Glutamatergic neuron (in vitro differentiated cells): ENCODE results near the gene SLC15A2. TPM values are rescaled to one million over a fixed set of nuclear protein-coding genes. Genes with fewer than 3 reads are reported as not detected.

Source experiments
- DNase-seq: peaks from one replicate; pipeline ENCODE4 v3.0.0; 2022
- H3K27ac Mint-ChIP-seq: one replicate; pipeline ENCODE4 v1.8.0; 2020; ENCODE audit warnings: mild to moderate bottlenecking, mixed read lengths, inconsistent platforms; ENCODE audit not compliant: unreplicated experiment
- H3K27me3 Mint-ChIP-seq: one replicate; pipeline ENCODE4 v1.8.0; 2020; ENCODE audit warnings: mild to moderate bottlenecking, moderate library complexity, mixed read lengths, inconsistent platforms; ENCODE audit not compliant: unreplicated experiment
- H3K36me3 Mint-ChIP-seq: one replicate; pipeline ENCODE4 v1.8.0; 2020; ENCODE audit warnings: mild to moderate bottlenecking, mixed read lengths, inconsistent platforms; ENCODE audit not compliant: unreplicated experiment
- H3K4me1 Mint-ChIP-seq: one replicate; pipeline ENCODE4 v1.8.0; 2020; ENCODE audit warnings: mild to moderate bottlenecking, low read depth, mixed read lengths, inconsistent platforms; ENCODE audit not compliant: unreplicated experiment
- H3K4me3 Mint-ChIP-seq: one replicate; pipeline ENCODE4 v1.8.0; 2020; ENCODE audit warnings: mild to moderate bottlenecking, mixed read lengths, inconsistent platforms; ENCODE audit not compliant: unreplicated experiment
- H3K9me3 Mint-ChIP-seq: one replicate; pipeline ENCODE4 v1.8.0; 2020; ENCODE audit warnings: mild to moderate bottlenecking, moderate library complexity, mixed read lengths, inconsistent platforms; ENCODE audit not compliant: unreplicated experiment
- total RNA-seq: library from RNA; stranded (reverse); fragmentation: NEBNext Ultra II Directional; extraction: Animal tissue kit (Norgen Biotek cat#: 25700); gene quantifications from one replicate; pipeline ENCODE4 v1.2.1, GENCODE V29; 2021; ENCODE audit not compliant: unreplicated experiment
- TF ChIP-seq, protein P1 (sequence below): fragments of 200-600 bp; sonication (generic); IDR thresholded peaks from one replicate; pipeline ENCODE4 v1.5.0; 2021; ENCODE audit not compliant: partially characterized antibody, unreplicated experiment

The SLC15A2 gene
- total RNA-seq, 1 donor from 2014 or later: 0.64 TPM

DNA sequence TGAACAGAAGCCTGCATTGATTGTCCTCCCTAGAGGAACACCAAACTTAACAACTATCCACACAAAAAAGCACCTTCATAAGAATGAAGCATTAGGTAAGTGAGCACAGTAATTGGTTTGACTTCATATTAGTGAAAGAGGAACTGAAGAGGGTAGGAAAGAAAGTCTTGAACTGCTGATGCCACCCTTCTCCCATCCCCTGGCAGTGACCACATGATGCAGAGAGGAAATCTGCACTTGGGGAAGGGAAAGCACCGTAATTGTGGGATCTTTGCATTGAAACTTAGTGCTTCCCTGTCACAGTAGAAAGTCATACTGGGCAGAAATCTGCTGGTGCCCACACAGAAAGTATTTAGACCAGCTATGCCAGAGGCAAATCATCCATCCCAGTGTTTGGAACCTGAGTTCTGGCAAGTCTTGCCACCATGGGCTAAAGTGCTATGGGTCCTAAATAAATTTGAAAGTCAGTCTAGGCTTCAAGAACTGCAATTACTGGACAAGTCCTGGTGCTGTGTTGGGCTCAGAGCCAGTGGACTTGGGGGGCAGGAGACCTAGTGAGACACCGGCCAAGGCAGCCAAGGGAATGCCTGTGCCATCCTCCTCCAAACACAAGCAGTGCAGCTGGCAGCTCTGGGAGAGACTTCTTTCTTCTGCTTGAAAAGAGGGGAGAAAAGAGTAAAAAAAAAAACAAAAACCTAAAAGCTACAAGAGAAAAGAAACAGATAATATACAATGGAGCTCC lies 63.6 kb downstream of the SLC15A2 start:
- TF ChIP-seq, protein P1, sequence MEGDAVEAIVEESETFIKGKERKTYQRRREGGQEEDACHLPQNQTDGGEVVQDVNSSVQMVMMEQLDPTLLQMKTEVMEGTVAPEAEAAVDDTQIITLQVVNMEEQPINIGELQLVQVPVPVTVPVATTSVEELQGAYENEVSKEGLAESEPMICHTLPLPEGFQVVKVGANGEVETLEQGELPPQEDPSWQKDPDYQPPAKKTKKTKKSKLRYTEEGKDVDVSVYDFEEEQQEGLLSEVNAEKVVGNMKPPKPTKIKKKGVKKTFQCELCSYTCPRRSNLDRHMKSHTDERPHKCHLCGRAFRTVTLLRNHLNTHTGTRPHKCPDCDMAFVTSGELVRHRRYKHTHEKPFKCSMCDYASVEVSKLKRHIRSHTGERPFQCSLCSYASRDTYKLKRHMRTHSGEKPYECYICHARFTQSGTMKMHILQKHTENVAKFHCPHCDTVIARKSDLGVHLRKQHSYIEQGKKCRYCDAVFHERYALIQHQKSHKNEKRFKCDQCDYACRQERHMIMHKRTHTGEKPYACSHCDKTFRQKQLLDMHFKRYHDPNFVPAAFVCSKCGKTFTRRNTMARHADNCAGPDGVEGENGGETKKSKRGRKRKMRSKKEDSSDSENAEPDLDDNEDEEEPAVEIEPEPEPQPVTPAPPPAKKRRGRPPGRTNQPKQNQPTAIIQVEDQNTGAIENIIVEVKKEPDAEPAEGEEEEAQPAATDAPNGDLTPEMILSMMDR: no peak
- H3K36me3 Mint-ChIP-seq: peaks cover 4% of the 10 kb centered on the region
- H3K4me1 Mint-ChIP-seq: no peaks in the 10 kb centered on the region
- H3K9me3 Mint-ChIP-seq: no peaks in the 10 kb centered on the region
- H3K27me3 Mint-ChIP-seq: peaks cover 2% of the 10 kb centered on the region
- H3K4me3 Mint-ChIP-seq: no peak overlapping the region
- no peak for DNase-seq
- H3K27ac Mint-ChIP-seq: no peak overlapping the region

DNA sequence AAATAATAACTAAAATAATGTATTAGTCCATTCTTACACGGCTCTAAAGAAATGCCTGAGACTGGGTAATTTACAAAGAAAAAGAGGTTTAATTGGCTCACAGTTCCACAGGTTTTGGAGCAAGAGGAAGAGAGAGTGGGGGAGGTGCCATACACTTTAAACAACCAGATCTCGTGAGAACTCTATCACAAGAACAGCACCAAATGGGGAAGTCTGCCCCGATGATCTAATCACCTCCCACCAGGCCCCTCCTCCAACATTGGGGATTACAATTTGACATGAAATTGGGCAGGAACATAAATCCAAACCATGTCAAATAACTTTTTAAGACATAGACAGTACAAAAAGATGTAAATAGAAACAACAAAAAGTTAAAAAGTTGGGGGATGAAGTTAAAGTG lies 64.6 kb downstream of the SLC15A2 start:
- no peaks in the 10 kb centered on the region for H3K4me1 Mint-ChIP-seq
- DNase-seq: no peak
- peaks cover 2% of the 10 kb centered on the region for H3K27me3 Mint-ChIP-seq
- peaks cover 4% of the 10 kb centered on the region for H3K36me3 Mint-ChIP-seq
- no peak overlapping the region for H3K4me3 Mint-ChIP-seq
- H3K27ac Mint-ChIP-seq: no peak overlapping the region
- no peaks in the 10 kb centered on the region for H3K9me3 Mint-ChIP-seq
- TF ChIP-seq, protein P1: no peak

DNA sequence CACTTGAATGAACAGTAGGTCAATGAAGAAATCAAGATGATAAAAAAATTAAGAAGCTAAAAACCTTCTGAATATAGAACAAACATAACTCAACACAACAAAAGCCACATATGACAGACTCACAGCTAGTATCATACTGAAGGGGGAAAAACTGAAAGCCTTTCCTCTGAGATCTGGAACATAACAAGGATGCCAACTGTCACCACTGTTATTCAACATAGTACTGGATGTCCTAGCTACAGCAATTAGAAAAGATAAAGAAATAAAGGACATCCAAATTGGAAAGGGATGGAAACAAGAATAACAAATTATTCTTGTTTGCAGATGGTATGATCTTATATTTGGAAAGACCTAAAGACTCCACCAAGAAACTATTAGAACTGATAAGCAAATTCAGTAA lies 67.1 kb downstream of the SLC15A2 start:
- no peak for DNase-seq
- H3K4me1 Mint-ChIP-seq: no peaks in the 10 kb centered on the region

DNA sequence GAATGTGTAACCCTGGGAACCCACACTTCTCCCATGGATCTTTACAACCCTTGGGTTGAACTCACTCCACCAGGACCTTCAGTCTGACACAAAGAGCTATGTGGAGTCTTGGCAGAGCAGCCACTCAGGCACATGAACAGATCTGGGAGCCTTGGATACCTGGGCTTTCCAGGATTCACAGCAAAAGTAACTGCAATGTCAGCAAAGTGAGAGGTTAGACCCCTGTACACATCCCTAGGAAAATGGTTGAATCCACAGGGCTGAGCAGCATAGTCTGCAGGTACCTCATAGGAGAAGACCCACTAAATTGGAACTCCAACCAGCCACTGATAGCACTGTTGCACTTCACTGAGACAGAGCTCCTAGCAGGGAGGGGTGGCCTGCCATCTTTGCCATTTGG lies 68.2 kb downstream of the SLC15A2 start:
- TF ChIP-seq, protein P1: no peak
- Mint-ChIP-seq H3K27me3 (peaks cover 2% of the 10 kb centered on the region), H3K4me1 (no peaks in the 10 kb centered on the region), H3K4me3 (no peak overlapping the region), H3K27ac (no peak overlapping the region), H3K9me3 (peaks cover 7% of the 10 kb centered on the region), H3K36me3 (peaks cover 4% of the 10 kb centered on the region)
- DNase-seq: no peak

More for the DNA sequence above, 67.1 kb downstream of the SLC15A2 start:
- Mint-ChIP-seq H3K9me3 (peaks cover 7% of the 10 kb centered on the region), H3K27ac (no peak overlapping the region), H3K27me3 (peaks cover 2% of the 10 kb centered on the region), H3K4me3 (no peak overlapping the region), H3K36me3 (peaks cover 4% of the 10 kb centered on the region)
- TF ChIP-seq, protein P1: no peak

DNA sequence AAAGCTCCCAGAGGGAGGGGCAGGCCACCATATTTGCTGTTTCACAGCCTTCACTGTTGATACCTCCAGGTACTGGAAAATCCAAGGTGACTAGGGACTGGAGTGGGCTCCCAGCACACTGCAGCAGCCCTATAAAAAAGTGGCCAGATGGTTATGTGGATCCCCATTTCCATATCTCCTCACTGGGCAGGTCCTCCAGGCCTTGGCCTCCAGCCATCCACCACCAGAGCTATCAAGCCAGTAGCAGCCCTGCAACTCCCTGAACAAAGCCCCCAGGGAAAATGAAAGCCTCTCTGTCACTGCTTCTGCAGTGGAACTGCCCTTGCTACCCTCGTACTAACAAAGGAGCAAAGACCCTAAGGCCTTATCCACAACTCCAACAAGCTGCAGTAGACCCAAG lies 69.4 kb downstream of the SLC15A2 start:
- TF ChIP-seq, protein P1: no peak

More for the DNA sequence above, 69.4 kb downstream of the SLC15A2 start:
- Mint-ChIP-seq H3K9me3 (peaks cover 7% of the 10 kb centered on the region), H3K27ac (no peak overlapping the region), H3K27me3 (no peaks in the 10 kb centered on the region), H3K4me3 (no peak overlapping the region), H3K4me1 (no peaks in the 10 kb centered on the region), H3K36me3 (peaks cover 4% of the 10 kb centered on the region)
- DNase-seq: no peak
